ENCODE measurements around the gene AKAP9.

DNA sequence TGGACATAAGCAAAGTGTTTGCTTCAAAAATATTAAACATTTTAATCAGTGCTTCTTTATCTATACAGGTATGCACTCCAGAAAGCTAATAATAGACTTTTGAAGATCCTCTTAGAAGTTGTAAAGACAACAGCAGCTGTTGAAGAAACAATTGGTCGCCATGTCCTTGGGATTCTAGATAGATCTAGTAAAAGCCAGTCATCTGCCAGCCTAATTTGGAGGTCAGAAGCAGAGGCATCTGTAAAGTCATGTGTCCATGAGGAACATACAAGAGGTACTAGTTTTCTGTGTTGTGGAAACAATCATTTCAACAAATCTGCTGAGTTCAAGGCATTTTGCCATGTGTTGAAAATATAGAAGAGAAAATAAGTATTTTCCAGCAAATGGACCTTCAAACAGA lies 104.3 kb downstream of the AKAP9 start:
- TF ChIP-seq POLR2A (IDR thresholded peaks at IDR 0.05): no peak
- TF ChIP-seq, protein P1, sequence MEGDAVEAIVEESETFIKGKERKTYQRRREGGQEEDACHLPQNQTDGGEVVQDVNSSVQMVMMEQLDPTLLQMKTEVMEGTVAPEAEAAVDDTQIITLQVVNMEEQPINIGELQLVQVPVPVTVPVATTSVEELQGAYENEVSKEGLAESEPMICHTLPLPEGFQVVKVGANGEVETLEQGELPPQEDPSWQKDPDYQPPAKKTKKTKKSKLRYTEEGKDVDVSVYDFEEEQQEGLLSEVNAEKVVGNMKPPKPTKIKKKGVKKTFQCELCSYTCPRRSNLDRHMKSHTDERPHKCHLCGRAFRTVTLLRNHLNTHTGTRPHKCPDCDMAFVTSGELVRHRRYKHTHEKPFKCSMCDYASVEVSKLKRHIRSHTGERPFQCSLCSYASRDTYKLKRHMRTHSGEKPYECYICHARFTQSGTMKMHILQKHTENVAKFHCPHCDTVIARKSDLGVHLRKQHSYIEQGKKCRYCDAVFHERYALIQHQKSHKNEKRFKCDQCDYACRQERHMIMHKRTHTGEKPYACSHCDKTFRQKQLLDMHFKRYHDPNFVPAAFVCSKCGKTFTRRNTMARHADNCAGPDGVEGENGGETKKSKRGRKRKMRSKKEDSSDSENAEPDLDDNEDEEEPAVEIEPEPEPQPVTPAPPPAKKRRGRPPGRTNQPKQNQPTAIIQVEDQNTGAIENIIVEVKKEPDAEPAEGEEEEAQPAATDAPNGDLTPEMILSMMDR (IDR thresholded peaks at IDR 0.05): no peak
